Lower lobe of right lung (tissue), 2 donors: ENCODE measurements around the gene PGAM4. TPM values are rescaled to one million over a fixed set of nuclear protein-coding genes. Genes with fewer than 3 reads are reported as not detected.

ENCODE experiments used
- ATAC-seq, 2 donors: fragments of 200-7000 bp; cut with Tn5 transposase; one replicate each; pipeline ENCODE4 v1.9.1; 2020 to 2022; ENCODE audit warnings: mild to moderate bottlenecking in 2 of 2, moderate library complexity in 2 of 2
- DNase-seq: peaks from one replicate; pipeline ENCODE4 v3.0.0-alpha.2; 2020
- H3K27ac ChIP-seq: fragments of 200-600 bp; one replicate; pipeline ENCODE4 v1.8.0; 2022
- H3K27me3 ChIP-seq: fragments of 200-600 bp; one replicate; pipeline ENCODE4 v1.8.0; 2022; ENCODE audit warnings: low read depth
- H3K36me3 ChIP-seq: fragments of 200-600 bp; one replicate; pipeline ENCODE4 v1.8.0; 2022; ENCODE audit warnings: mild to moderate bottlenecking
- H3K4me1 ChIP-seq: fragments of 200-600 bp; one replicate; pipeline ENCODE4 v1.8.0; 2022
- H3K4me3 ChIP-seq: fragments of 200-600 bp; one replicate; pipeline ENCODE4 v1.8.0; 2022; ENCODE audit warnings: mild to moderate bottlenecking
- H3K9me3 ChIP-seq: fragments of 200-600 bp; one replicate; pipeline ENCODE4 v1.8.0; 2022
- CTCF ChIP-seq: fragments of 200-600 bp; IDR thresholded peaks from one replicate; pipeline ENCODE4 v1.8.0; 2022; ENCODE audit warnings: antibody characterized with exemption, mild to moderate bottlenecking
- intact Hi-C: fragments of 100-400 bp; cut with DNase I; formaldehyde crosslinking; loops from one replicate; pipeline ENCODE4 v1.11.0; 2022
- long read RNA-seq: library from polyadenylated mRNA; unstranded; transcript quantifications from one replicate; pipeline ENCODE4 v2.0.0, GENCODE V29; 2021
- total RNA-seq: library from RNA; stranded (reverse); fragmentation: NEBNext Ultra II Directional; extraction: Animal tissue kit (Norgen Biotek cat#: 25700); gene quantifications from one replicate; pipeline ENCODE4 v1.2.1, GENCODE V29; 2021
- donor health status: DM: no; HTN: yes; CAD: no; lungs with severe emphysema.

The PGAM4 gene
- total RNA-seq, result not detected
- long read RNA-seq, result 0 reads

GRCh38 chrX:77969538-77969937, at the start of gene PGAM4:
PGAM4 (minus strand) TSS chrX:77969638; CDS start chrX:77969638, 0 bp downstream.
- Histone ChIP-seq H3K36me3 (no peaks in the 10 kb centered on the region), H3K4me1 (no peaks in the 10 kb centered on the region), H3K27ac (no peak within 1 kb of the TSS), H3K27me3 (no peaks in the 10 kb centered on the region), H3K4me3 (no peak within 1 kb of the TSS), H3K9me3 (no peaks in the 10 kb centered on the region)
- no peak for TF ChIP-seq CTCF
- DNase-seq, result no peak
- ATAC-seq, result no peak
- intact Hi-C loops, result no loop called here

- ATAC-seq (no peak), DNase-seq (no peak)
- intact Hi-C loops, result no loop called here
- no peaks in the 10 kb centered on the region for H3K4me1 ChIP-seq
- H3K36me3 ChIP-seq, result no peaks in the 10 kb centered on the region
- TF ChIP-seq CTCF, result no peak
- no peaks in the 10 kb centered on the region for H3K27me3 ChIP-seq
- no peak overlapping the region for H3K4me3 ChIP-seq
- no peak overlapping the region for H3K27ac ChIP-seq
- no peaks in the 10 kb centered on the region for H3K9me3 ChIP-seq
These were observed 42.4 kb upstream of the PGAM4 start for GRCh38 chrX:78011846-78012245.

- ATAC-seq (no peak), DNase-seq (no peak)
- intact Hi-C loops, result no loop called here
- Histone ChIP-seq H3K4me1 (no peaks in the 10 kb centered on the region), H3K9me3 (no peaks in the 10 kb centered on the region), H3K27ac (no peak overlapping the region), H3K36me3 (no peaks in the 10 kb centered on the region), H3K27me3 (no peaks in the 10 kb centered on the region), H3K4me3 (no peak overlapping the region)
- no peak for TF ChIP-seq CTCF
These were observed 10.4 kb upstream of the PGAM4 start for GRCh38 chrX:77979870-77980269.

- DNase-seq (no peak), ATAC-seq (no peak)
- intact Hi-C loops, result no loop called here
- Histone ChIP-seq H3K4me3 (no peak overlapping the region), H3K36me3 (no peaks in the 10 kb centered on the region), H3K27me3 (no peaks in the 10 kb centered on the region), H3K4me1 (no peaks in the 10 kb centered on the region), H3K9me3 (no peaks in the 10 kb centered on the region), H3K27ac (no peak overlapping the region)
- TF ChIP-seq CTCF, result no peak
These were observed 8.1 kb upstream of the PGAM4 start for GRCh38 chrX:77977518-77977917.

GRCh38 chrX:77977095-77977494, 7.7 kb upstream of the PGAM4 start:
- Histone ChIP-seq H3K27me3 (no peaks in the 10 kb centered on the region), H3K4me3 (no peak overlapping the region), H3K4me1 (no peaks in the 10 kb centered on the region), H3K9me3 (no peaks in the 10 kb centered on the region), H3K27ac (no peak overlapping the region), H3K36me3 (no peaks in the 10 kb centered on the region)
- no peak for DNase-seq
- intact Hi-C loops, result no loop called here
- ATAC-seq, result no peak
- TF ChIP-seq CTCF, result no peak

GRCh38 chrX:77975755-77976154, 6.3 kb upstream of the PGAM4 start:
- no peaks in the 10 kb centered on the region for H3K36me3 ChIP-seq
- no peak overlapping the region for H3K27ac ChIP-seq
- intact Hi-C loops, result no loop called here
- no peak for DNase-seq
- no peak for ATAC-seq
- no peak overlapping the region for H3K4me3 ChIP-seq
- TF ChIP-seq CTCF, result no peak
- H3K27me3 ChIP-seq, result no peaks in the 10 kb centered on the region
- H3K9me3 ChIP-seq, result no peaks in the 10 kb centered on the region
- no peaks in the 10 kb centered on the region for H3K4me1 ChIP-seq
